Measurements from ENCODE around the gene EHF.

DNA sequence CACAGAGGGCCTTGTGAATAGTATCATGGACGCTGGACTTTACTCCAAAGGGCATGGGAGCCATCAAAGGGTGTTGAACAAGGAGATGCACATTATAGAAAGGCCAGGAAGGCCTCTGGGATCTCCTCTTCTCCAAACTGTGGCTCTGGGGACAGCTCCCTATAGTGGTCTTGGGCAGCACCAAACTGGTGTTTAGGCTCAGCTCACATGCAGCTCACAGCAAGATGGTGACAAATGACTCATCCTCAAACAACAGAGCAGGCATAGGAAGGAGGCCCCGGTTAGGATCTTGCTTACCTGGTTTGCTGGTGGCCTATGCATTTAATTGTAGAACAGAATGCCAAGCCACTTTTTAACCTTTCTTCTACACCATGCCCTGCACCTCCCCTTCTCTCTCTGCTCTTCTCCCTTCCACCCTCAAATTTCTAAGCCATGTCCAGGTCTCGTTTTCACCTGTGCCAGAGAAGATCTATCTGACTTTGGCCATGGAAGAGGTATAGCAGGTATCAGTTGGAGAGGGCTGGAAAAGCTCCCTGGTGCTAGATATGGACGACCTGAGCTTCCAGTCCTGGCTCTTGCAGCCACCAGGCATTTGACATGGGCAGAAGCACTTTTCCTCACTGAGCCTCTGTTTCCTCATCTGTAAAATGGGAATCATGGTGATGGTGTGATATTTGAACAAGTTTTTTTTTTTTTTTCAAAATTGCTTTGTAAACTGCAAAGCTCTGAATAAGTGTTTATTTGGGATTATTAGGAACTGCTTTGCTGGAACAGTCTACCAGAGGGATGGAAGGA, 14.4 kb upstream of the EHF start:
- TF ChIP-seq, protein P1, sequence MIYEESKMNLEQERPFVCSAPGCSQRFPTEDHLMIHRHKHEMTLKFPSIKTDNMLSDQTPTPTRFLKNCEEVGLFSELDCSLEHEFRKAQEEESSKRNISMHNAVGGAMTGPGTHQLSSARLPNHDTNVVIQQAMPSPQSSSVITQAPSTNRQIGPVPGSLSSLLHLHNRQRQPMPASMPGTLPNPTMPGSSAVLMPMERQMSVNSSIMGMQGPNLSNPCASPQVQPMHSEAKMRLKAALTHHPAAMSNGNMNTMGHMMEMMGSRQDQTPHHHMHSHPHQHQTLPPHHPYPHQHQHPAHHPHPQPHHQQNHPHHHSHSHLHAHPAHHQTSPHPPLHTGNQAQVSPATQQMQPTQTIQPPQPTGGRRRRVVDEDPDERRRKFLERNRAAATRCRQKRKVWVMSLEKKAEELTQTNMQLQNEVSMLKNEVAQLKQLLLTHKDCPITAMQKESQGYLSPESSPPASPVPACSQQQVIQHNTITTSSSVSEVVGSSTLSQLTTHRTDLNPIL (CRISPR knock-in tag; IDR thresholded peaks at IDR 0.05; ENCODE audit: low read depth): no peak
- TF ChIP-seq SNAI2 (CRISPR knock-in tag; IDR thresholded peaks at IDR 0.05) (no peak), RARB (CRISPR knock-in tag; IDR thresholded peaks at IDR 0.05) (no peak)
